ENCODE data around the gene ADGRF4.
"Not testable (repeated sequence)": the region's sequence is repeated elsewhere in the genome, so short reads cannot be mapped to it uniquely, and the experiment has no call there.

Gene ADGRF4

DNA sequence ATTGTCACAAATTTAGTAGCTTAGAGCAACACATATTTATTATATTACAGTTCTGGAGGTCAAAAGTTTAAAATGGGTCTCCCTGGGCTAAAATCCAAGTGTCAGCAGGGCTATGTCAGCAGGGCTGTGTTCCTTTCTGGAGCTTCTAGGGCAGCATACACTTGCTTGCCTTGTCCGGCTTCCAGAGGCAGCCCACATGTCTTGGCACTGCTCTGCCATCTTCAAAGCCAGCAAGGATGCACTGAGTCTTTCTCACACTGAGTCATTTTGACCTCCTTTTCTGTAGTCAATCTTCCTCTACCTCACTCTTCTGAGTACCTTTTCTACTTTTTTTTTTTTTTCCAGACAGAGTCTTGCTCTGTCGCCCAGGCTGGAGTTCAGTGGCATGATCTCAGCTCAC lies 39.0 kb downstream of the ADGRF4 start:
- H3K79me2 ChIP-seq (ENCODE audit: insufficient read depth, low read length), result no peaks in the 10 kb centered on the region
- no peak overlapping the region for H3K4me3 ChIP-seq (ENCODE audit: low read depth in 1 of 2, low read length in 2 of 2)
- H3K9ac ChIP-seq (ENCODE audit: low read depth, low read length), result no peak overlapping the region
- H3K27me3 ChIP-seq (ENCODE audit: insufficient read depth, low read length, poor library complexity), result no peaks in the 10 kb centered on the region
- no peaks in the 10 kb centered on the region for H4K20me1 ChIP-seq (ENCODE audit: insufficient read depth, low read length)
- no peak overlapping the region for H3K27ac ChIP-seq (ENCODE audit: low read length)
- no peak for TF ChIP-seq EZH2 (IDR thresholded peaks at IDR 0.05; ENCODE audit: borderline replicate concordance, low read depth, low read length, severe bottlenecking)
- TF ChIP-seq, protein P1, sequence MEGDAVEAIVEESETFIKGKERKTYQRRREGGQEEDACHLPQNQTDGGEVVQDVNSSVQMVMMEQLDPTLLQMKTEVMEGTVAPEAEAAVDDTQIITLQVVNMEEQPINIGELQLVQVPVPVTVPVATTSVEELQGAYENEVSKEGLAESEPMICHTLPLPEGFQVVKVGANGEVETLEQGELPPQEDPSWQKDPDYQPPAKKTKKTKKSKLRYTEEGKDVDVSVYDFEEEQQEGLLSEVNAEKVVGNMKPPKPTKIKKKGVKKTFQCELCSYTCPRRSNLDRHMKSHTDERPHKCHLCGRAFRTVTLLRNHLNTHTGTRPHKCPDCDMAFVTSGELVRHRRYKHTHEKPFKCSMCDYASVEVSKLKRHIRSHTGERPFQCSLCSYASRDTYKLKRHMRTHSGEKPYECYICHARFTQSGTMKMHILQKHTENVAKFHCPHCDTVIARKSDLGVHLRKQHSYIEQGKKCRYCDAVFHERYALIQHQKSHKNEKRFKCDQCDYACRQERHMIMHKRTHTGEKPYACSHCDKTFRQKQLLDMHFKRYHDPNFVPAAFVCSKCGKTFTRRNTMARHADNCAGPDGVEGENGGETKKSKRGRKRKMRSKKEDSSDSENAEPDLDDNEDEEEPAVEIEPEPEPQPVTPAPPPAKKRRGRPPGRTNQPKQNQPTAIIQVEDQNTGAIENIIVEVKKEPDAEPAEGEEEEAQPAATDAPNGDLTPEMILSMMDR (IDR thresholded peaks at IDR 0.05; ENCODE audit: borderline replicate concordance, extremely low read depth, low read length, poor library complexity, severe bottlenecking), result no peak
- no peak; the same call in 2 of the 3 replicates for ATAC-seq (ENCODE audit: insufficient read depth, low read depth)
- no peak overlapping the region for H3K4me2 ChIP-seq (ENCODE audit: insufficient read depth, low read length)
- H3K9me3 ChIP-seq (ENCODE audit: insufficient read depth, low read length, severe bottlenecking), result no peaks in the 10 kb centered on the region
- no peaks in the 10 kb centered on the region for H3K36me3 ChIP-seq (ENCODE audit: insufficient read depth, low read length)
- DNase-seq, result no peak
- H2AFZ ChIP-seq (ENCODE audit: low read depth, low read length), result no peak overlapping the region
- no peaks in the 10 kb centered on the region for H3K4me1 ChIP-seq (ENCODE audit: insufficient read depth, low read length)

DNA sequence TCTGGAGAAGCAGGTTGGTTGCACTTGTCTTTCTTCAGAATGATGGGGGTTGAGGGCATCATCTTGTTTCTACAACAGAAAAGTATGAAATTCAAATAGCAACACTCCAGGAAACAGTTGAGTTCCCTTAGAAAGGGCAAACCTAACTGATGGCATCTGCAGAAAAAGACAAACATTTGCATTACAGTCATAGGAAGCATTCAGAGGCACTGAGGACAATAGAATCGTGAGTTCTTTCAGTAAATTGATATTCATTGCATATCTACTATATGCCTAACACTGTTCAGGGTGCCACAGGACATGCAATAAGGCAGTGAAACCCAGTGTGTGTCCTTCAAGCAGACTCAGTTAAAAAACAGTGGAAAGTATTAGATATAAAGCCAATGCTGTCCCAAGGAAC lies 42.3 kb downstream of the ADGRF4 start:
- no peak overlapping the region for H2AFZ ChIP-seq (ENCODE audit: low read depth, low read length)
- no peak overlapping the region for H3K9ac ChIP-seq (ENCODE audit: low read depth, low read length)
- H3K9me3 ChIP-seq (ENCODE audit: insufficient read depth, low read length, severe bottlenecking), result no peaks in the 10 kb centered on the region
- H3K79me2 ChIP-seq (ENCODE audit: insufficient read depth, low read length), result no peaks in the 10 kb centered on the region
- H3K27ac ChIP-seq (ENCODE audit: low read length), result no peak overlapping the region
- H4K20me1 ChIP-seq (ENCODE audit: insufficient read depth, low read length), result no peaks in the 10 kb centered on the region
- no peak overlapping the region for H3K4me2 ChIP-seq (ENCODE audit: insufficient read depth, low read length)
- ATAC-seq (ENCODE audit: insufficient read depth, low read depth), result no peak
- no peaks in the 10 kb centered on the region for H3K27me3 ChIP-seq (ENCODE audit: insufficient read depth, low read length, poor library complexity)
- H3K4me1 ChIP-seq (ENCODE audit: insufficient read depth, low read length), result no peaks in the 10 kb centered on the region
- no peak for DNase-seq
- no peak for TF ChIP-seq EZH2 (IDR thresholded peaks at IDR 0.05; ENCODE audit: borderline replicate concordance, low read depth, low read length, severe bottlenecking)
- H3K36me3 ChIP-seq (ENCODE audit: insufficient read depth, low read length), result no peaks in the 10 kb centered on the region
- no peak overlapping the region for H3K4me3 ChIP-seq (ENCODE audit: low read depth in 1 of 2, low read length in 2 of 2)

DNA sequence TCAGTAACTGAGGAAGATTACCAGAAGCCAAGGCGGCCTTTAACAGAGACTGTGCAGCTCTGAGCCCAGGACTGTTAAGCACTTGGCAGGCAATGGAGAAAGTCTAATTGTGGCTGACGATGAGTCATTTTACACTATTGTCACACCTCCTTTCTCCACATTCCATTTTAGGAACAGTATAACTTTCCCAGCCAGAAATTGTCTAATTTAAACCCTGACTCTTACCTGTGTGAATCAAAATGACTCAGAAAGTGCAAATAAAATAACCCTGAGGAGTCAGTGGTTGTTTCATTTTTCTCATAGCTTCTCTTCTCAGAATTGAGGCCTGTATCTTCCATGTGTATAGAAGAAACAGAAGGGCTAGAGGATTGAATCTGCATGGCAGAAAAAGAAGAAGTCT lies 43.4 kb downstream of the ADGRF4 start:
- Histone ChIP-seq H3K4me1 (ENCODE audit: insufficient read depth, low read length) (no peaks in the 10 kb centered on the region), H3K9ac (ENCODE audit: low read depth, low read length) (no peak overlapping the region), H3K4me2 (ENCODE audit: insufficient read depth, low read length) (no peak overlapping the region), H3K27ac (ENCODE audit: low read length) (no peak overlapping the region), H3K27me3 (ENCODE audit: insufficient read depth, low read length, poor library complexity) (no peaks in the 10 kb centered on the region), H3K9me3 (ENCODE audit: insufficient read depth, low read length, severe bottlenecking) (no peaks in the 10 kb centered on the region), H4K20me1 (ENCODE audit: insufficient read depth, low read length) (no peaks in the 10 kb centered on the region), H3K4me3 (ENCODE audit: low read depth in 1 of 2, low read length in 2 of 2) (no peak overlapping the region), H2AFZ (ENCODE audit: low read depth, low read length) (no peak overlapping the region), H3K36me3 (ENCODE audit: insufficient read depth, low read length) (no peaks in the 10 kb centered on the region), H3K79me2 (ENCODE audit: insufficient read depth, low read length) (no peaks in the 10 kb centered on the region)
- DNase-seq (no peak), ATAC-seq (ENCODE audit: insufficient read depth, low read depth) (no peak)
- TF ChIP-seq, protein P1 (IDR thresholded peaks at IDR 0.05; ENCODE audit: borderline replicate concordance, extremely low read depth, low read length, poor library complexity, severe bottlenecking), result no peak
- TF ChIP-seq EZH2 (IDR thresholded peaks at IDR 0.05; ENCODE audit: borderline replicate concordance, low read depth, low read length, severe bottlenecking), result no peak

DNA sequence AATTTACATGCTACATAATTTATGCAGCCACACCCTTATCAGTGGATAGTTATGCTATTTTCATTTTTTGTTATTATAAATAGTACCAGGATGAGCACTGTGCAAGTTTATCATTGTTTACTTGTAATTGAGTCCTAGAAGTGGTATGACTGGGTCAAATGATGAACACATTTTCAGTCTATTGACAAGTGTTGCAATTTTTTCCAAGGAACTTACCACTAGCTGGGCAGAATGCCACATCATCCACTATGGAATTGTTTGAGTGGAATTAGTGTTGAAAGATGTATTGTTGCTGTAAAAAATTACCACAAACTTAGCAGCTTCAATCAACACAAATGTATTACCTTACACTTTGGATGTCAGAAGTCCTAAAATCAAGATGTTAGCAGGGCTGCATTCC lies 45.4 kb downstream of the ADGRF4 start:
- Histone ChIP-seq H3K27ac (ENCODE audit: low read length) (no peak overlapping the region), H3K4me3 (ENCODE audit: low read depth in 1 of 2, low read length in 2 of 2) (no peak overlapping the region), H3K27me3 (ENCODE audit: insufficient read depth, low read length, poor library complexity) (no peaks in the 10 kb centered on the region), H3K9me3 (ENCODE audit: insufficient read depth, low read length, severe bottlenecking) (no peaks in the 10 kb centered on the region), H3K36me3 (ENCODE audit: insufficient read depth, low read length) (no peaks in the 10 kb centered on the region), H2AFZ (ENCODE audit: low read depth, low read length) (no peak overlapping the region), H3K4me1 (ENCODE audit: insufficient read depth, low read length) (no peaks in the 10 kb centered on the region), H3K9ac (ENCODE audit: low read depth, low read length) (no peak overlapping the region), H3K4me2 (ENCODE audit: insufficient read depth, low read length) (no peak overlapping the region), H3K79me2 (ENCODE audit: insufficient read depth, low read length) (no peaks in the 10 kb centered on the region), H4K20me1 (ENCODE audit: insufficient read depth, low read length) (no peaks in the 10 kb centered on the region)
- DNase-seq (no peak), ATAC-seq (ENCODE audit: insufficient read depth, low read depth) (no peak)
- no peak for TF ChIP-seq EZH2 (IDR thresholded peaks at IDR 0.05; ENCODE audit: borderline replicate concordance, low read depth, low read length, severe bottlenecking)
- TF ChIP-seq, protein P1 (IDR thresholded peaks at IDR 0.05; ENCODE audit: borderline replicate concordance, extremely low read depth, low read length, poor library complexity, severe bottlenecking), result no peak

DNA sequence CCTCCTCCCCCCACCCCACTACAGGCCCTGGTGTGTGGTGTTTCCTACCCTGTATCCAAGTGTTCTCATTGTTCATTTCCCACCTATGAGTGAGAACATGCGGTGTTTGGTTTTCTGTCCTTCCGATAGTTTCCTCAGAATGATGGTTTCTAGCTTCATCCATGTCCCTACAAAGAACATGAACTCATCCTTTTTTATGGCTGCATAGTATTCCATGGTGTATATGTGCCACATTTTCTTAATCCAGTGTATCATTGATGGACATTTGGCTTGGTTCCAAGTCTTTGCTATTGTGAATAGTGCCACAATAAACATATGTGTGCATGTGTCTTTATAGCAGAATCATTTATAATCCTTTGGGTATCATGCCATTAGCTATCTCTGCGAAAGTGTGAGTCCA lies 46.9 kb downstream of the ADGRF4 start:
- not testable (repeated sequence) for H3K27me3 ChIP-seq (ENCODE audit: insufficient read depth, low read length, poor library complexity); H3K79me2 ChIP-seq (ENCODE audit: insufficient read depth, low read length); H2AFZ ChIP-seq (ENCODE audit: low read depth, low read length); H3K4me1 ChIP-seq (ENCODE audit: insufficient read depth, low read length); H4K20me1 ChIP-seq (ENCODE audit: insufficient read depth, low read length); H3K4me2 ChIP-seq (ENCODE audit: insufficient read depth, low read length); H3K27ac ChIP-seq (ENCODE audit: low read length); ATAC-seq (ENCODE audit: insufficient read depth, low read depth); H3K9ac ChIP-seq (ENCODE audit: low read depth, low read length); H3K4me3 ChIP-seq (ENCODE audit: low read depth in 1 of 2, low read length in 2 of 2); H3K36me3 ChIP-seq (ENCODE audit: insufficient read depth, low read length); H3K9me3 ChIP-seq (ENCODE audit: insufficient read depth, low read length, severe bottlenecking); DNase-seq
